EH (cell line): Measurements from ENCODE around the gene PIGR.
A peak's percentile ranks its signal among the peaks of the same experiment; 100 is the strongest.
"Not testable (repeated sequence)": the region's sequence is repeated elsewhere in the genome, so short reads cannot be mapped to it uniquely, and the experiment has no call there.

Experiments used
- DNase-seq: peaks from one replicate; pipeline ENCODE4 v3.0.0-alpha.2; 2015; ENCODE audit warnings: low read depth

Gene PIGR

GRCh38 chr1:206933333-206933945, 12.8 kb downstream of the PIGR start:
- peak; percentile 23 for DNase-seq

DNA sequence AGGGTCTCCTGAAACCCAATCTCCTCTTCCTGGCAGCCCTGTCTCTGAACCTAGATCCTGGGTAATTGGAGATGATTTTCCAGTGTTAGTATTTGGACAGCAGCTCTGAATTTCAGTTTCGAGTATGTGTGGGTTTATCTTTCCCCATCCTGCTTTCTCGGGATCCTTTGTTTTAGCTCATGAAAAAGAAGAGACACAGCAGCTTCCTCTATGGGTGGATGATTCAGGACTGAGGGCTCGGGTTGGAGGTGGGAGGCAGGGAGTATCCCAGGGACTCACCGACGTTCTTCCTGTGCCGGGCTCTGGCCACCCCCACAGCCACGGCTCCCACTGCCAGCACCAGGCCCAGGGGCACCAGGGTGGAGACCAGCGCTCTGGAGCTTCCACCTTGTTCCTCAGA, 14.1 kb downstream of the PIGR start:
- DNase-seq, result no peak

DNA sequence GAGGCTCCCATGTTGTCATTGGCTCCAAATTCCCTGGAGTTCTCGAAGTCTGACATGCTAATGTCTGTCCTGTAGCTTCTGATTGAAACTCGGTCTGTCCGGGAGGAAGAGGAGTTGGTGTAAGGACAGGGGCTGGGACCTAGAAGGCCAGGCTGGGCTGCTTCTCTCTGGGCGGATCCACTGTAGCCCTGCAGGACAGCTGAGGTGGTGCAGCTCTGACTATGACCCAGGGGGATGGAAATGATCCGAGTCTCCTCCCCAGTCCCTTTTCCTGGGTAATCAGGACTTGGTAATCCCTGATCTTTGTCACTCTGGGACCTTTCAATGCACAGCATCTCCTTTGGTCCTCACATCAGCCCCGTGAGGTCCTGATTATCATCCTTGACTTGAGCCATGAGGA, 14.6 kb downstream of the PIGR start:
- DNase-seq, result no peak

GRCh38 chr1:206930210-206930798, 16.0 kb downstream of the PIGR start:
- no peak for DNase-seq

DNA sequence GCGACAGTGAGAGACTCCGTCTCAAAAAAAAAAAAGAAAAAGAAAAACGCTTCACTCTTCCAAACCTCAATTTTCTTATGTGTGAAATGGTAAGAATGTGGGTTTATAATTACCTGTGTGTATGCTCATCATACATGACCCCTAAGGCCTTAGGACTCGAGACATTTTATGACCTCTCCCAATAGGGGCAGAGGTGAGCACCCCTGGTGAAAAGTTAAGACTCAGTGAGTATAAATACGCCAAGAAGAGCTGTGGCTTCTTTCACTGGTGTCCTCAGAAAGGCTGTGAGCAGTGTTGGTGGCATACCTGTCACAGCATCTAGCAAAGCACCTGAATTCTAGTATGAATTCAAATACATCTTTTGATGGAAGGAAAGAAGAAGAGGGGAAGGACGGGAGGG, 16.7 kb downstream of the PIGR start:
- DNase-seq, result no peak

GRCh38 chr1:206926286-206926685, 20.0 kb downstream of the PIGR start:
- DNase-seq, result no peak

- DNase-seq, result no peak
Measured at GRCh38 chr1:206925106-206925736, 21.0 kb downstream of the PIGR start.

- no peak for DNase-seq
Measured at GRCh38 chr1:206924592-206925105, 21.6 kb downstream of the PIGR start.

DNA sequence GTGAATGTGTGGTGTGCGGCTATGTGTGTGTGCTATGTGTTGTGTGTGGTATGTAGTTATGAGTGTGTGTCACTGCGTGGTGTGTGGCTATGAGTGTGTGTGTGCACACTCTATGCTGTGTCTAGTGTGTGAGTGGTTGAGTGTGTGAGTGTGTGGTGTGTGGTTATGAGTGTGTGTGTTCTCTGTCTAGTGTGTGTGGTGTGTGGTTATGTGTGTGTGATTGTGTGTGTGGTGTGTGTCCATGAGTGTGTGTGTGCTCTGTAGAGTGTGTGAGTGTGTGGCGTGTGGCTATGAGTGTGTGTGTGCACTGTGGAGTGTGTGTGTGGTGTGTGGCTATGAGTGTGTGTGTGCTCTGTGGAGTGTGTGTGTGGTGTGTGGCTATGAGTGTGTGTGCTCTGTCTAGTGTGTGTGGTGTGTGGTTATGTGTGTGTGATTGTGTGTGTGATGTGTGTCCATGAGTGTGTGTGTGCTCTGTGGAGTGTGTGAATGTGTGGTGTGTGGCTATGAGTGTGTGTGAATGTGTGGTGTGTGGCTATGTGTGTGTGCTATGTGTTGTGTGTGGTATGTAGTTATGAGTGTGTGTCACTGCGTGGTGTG, 22.2 kb downstream of the PIGR start:
- not testable (repeated sequence) for DNase-seq

DNA sequence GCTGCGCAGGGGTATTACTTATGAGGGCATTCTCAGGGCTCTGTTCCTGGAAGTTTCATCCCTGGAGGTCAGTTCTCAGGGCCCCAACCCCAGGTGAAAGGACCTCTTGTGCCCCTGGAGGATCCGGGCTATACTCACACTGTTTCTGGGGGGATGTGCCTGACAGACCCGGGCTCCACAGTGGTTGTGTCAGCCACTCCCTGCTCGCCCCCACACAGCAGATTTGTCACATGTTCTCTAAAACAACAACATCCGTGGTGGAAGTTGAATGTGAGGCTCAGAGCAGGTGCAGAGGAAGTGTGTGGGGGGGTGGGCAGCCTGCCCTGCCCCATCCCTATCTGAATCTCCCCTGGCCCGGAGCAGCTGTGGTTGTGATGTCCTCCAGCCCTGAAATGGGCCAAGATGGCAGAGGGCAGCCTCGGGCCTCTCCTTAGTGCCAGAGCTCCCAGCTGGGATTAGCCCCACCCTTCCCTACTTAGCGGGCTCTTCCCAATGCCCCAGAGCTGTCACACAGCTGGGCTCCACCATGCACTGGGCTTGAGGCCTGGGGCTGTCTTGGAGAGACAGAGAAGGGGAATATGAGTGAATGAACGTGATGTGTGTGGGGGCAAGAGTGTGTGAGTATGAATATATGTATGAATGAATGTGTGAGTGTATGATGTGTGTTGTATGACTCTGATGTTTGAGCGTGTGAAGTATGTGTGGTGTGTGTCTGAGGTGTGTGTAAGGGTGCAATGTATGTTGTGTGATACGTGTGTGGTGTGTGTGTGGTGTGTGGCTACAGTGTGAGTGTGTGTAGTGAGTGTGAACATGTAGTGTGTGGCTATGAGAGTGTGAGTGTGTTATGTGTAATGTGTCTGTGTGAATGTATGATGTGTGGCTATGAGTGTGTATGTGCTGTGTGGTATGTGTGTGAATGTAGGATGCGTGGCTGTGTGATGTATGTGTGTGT, 23.0 kb downstream of the PIGR start:
- DNase-seq, result no peak

GRCh38 chr1:206922524-206922923, 23.7 kb downstream of the PIGR start:
- no peak for DNase-seq

DNA sequence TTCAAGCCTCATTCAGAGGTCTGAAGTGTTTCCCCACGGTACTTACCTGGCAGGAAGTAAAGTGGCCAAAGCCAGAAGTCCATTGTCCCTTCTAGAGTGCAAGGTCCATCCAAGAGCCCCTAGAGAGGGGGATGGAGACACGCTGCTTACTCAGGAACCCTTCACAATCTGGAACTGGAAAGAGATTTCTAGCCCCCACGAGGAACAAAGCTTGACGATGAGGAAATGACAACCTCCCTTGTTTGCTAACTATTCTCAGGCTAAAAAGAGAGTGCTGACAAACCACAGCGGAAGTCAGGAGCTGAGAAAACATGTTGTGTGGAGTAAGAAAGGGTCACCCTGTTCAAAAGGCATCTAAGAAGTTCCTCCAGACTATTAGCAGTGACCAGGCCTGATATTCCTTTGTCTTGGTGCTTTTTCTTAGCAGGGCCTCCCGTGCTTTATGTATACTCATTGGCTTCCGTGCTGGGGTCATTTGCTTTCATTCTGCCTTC, 24.4 kb downstream of the PIGR start, which contains the start of gene FCMR:
TSS of gene FCMR (minus strand) at position 170 of the 494 bp plus-strand sequence. CDS start at position 83, 87 bp downstream.
- DNase-seq, result no peak

DNA sequence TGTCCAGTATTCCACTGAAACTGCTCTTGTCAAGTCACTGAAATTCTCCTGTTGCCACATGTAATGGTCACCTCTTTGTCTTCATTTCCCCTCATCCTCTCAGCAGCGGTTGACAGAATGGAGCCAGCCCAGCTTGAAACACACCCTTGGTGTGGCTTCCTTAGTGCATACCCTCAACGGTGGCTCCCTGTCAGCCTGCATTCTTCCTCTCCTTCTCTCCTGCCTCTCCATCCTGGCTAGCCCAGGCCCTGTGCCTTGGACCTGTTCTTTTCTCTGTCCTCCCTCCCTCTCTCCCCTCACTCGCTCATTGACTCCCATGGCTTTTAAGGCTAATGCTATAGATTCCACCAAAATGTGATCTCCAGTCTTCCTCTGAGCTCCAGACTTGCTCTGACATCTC, 28.2 kb downstream of the PIGR start:
- DNase-seq, result no peak

- no peak for DNase-seq
Measured at GRCh38 chr1:206916000-206916709, 30.1 kb downstream of the PIGR start.

- no peak for DNase-seq
Measured at GRCh38 chr1:206915030-206915735, 31.1 kb downstream of the PIGR start.

DNA sequence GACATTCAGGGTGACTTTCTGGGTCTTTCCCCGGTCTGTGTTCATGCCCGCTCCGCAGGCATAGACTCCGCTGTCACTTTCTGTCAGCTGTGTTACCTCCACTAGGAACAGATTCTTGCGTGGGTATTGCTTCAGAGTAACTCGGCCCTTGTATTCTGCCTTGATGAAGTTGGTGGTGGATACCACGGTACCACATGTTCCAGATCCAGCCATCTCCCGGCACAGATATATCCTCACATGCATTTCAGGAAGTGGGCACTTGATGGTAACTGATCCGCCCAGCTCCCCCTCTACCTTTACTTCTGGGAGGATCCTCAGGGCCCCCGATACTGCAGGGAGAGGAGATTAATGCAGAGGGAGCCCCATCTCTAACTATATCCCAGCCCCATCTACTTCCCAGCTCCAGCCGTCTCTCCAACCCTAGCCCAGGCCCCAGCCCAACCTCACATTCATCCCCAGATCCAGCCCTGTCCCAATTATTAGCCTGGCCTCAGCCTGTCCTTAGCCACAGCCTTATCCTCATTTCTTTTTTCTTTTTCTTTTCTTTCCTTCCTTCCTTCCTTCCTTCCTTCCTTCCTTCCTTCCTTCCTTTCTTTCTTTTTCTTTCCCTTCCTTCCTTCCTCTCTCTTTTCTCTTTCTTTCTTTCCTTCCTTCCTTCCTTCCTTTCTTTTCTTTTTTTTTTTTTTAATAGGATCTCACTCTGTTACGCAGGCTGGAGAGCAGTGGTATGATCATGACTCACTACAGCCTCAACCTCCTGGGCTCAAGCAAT, 32.3 kb downstream of the PIGR start:
- DNase-seq, result no peak

DNA sequence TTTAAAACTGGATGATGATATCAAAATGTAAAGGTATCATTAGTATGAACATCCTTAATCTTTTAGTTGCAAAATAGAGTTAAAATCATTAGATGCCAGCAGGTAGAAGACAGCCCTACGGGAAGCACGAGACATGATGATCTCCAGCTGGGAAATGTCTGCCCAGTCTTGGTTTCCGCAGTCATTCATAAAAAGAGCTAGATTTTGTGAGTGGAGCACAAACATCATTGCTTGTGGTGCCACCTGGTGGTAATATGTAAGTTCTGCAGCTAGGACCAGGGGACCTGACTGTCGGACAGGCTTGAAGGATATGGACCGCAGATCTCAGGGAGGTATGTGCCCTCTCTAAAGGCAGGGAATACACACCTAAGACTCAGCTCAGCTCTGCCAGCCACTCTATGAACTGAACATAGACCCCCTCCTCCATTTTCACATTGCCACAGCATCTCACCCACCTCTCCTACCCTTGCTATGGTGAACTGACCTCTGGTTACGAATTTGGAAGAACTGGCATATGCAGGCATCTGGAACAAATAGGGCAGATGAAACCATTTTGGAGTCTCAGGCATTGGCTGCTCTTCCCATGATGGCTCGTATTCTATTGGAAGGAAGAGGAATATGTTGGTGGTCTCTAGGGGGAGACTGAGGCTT, 33.7 kb downstream of the PIGR start:
- peak; percentile 82 for DNase-seq

- DNase-seq, result peak; percentile 76
Measured at GRCh38 chr1:206911064-206911663, 35.1 kb downstream of the PIGR start.
